IMR-90 (cell line): Measurements from ENCODE around the gene C6orf89.

Source experiments
- CEBPB ChIP-seq: IDR thresholded peaks from 2 replicates; pipeline ENCODE4 v1.6.1; 2012; ENCODE audit warnings: low read depth, low read length, improper control_type of control experiment
- MAFK ChIP-seq: IDR thresholded peaks from 2 replicates; pipeline ENCODE4 v1.6.1; 2012; ENCODE audit warnings: low read depth, low read length, improper control_type of control experiment
- NFE2L2 ChIP-seq: fragments of 150-350 bp; IDR thresholded peaks from 2 replicates; pipeline ENCODE4 v1.6.1; 2016; ENCODE audit warnings: low read depth, mild to moderate bottlenecking, low read length
- POLR2A ChIP-seq: IDR thresholded peaks from 2 replicates; pipeline ENCODE4 v1.6.1; 2012; ENCODE audit warnings: mild to moderate bottlenecking, low read depth, low read length
- RFX5 ChIP-seq: IDR thresholded peaks from 2 replicates; pipeline ENCODE4 v1.8.0; 2012; ENCODE audit warnings: low read depth, mild to moderate bottlenecking, low read length, moderate library complexity
- TF ChIP-seq, protein P1 (sequence below): conservative IDR thresholded peaks from 2 replicates; pipeline ENCODE4 v1.5.1; 2012; ENCODE audit warnings: mild to moderate bottlenecking, low read depth, low read length, improper control_type of control experiment

DNA sequence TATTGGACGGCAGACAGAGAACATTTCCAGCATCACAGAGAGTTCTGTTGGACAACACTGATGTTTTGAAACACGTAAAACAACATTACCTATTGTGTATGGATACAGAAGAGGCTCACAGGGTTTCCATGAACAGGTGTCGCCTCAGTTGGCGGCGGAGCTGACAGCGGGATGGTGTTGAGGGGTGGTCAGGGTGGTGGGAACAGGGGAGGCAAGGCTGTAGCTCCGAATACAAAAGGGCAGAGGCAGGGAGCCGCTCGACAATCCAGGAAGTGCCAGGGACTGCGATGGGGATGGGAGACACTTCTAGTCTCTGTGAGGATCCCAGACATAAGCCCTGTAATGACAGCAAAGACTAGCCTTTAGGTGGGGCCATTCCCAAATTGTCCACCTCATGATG lies 54.3 kb downstream of the C6orf89 start:
- TF ChIP-seq POLR2A, result no peak
- no peak for TF ChIP-seq CEBPB
- TF ChIP-seq, protein P1, sequence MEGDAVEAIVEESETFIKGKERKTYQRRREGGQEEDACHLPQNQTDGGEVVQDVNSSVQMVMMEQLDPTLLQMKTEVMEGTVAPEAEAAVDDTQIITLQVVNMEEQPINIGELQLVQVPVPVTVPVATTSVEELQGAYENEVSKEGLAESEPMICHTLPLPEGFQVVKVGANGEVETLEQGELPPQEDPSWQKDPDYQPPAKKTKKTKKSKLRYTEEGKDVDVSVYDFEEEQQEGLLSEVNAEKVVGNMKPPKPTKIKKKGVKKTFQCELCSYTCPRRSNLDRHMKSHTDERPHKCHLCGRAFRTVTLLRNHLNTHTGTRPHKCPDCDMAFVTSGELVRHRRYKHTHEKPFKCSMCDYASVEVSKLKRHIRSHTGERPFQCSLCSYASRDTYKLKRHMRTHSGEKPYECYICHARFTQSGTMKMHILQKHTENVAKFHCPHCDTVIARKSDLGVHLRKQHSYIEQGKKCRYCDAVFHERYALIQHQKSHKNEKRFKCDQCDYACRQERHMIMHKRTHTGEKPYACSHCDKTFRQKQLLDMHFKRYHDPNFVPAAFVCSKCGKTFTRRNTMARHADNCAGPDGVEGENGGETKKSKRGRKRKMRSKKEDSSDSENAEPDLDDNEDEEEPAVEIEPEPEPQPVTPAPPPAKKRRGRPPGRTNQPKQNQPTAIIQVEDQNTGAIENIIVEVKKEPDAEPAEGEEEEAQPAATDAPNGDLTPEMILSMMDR, result no peak
- TF ChIP-seq RFX5, result no peak
- TF ChIP-seq MAFK, result no peak
- TF ChIP-seq NFE2L2, result no peak
